ENCODE measurements around the gene GOLPH3. TPM values are rescaled to one million over a fixed set of nuclear protein-coding genes. Genes with fewer than 3 reads are reported as not detected.

The GOLPH3 gene
- total RNA-seq, 1 experiment from 2014 or later = 69.2 TPM

DNA sequence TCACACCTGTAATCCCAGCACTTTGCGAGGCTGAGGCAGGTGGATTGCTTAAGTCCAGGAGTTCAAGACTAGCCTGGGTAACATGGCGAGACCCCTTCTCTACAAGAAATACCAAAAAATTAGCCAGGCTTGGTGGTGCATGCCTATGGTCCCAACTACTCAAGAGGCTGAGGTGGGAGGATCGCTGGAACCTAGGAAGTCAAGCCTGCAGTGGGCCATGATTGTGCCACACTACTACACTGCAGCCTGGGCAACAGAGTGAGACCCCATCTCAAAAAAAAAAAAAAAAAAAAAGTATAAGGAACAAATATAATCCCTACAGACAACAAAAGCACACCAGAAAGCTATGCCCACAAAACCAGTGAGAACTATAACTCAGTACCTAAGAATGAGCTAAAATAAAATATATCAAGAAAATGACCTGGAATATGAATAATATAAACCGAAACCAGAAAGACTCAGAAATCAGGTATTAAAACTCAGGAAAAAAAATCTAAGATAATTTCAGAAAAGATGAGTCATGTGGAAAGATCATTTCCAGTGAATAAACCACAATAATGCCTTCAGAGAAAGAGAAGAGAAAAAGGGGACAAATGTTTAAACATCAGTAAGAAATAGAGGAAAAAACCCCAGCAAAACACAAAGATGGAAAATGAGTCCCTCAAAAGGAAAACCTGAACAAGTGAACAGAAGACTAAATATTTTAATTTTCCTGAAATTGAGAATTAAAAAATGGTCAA, 57.4 kb downstream of the GOLPH3 start:
- H3K27ac ChIP-seq (ENCODE audit: low read depth, low read length) = no peak overlapping the region
- TF ChIP-seq, protein P1, sequence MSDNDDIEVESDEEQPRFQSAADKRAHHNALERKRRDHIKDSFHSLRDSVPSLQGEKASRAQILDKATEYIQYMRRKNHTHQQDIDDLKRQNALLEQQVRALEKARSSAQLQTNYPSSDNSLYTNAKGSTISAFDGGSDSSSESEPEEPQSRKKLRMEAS (IDR thresholded peaks at IDR 0.05) = no peak
- TF ChIP-seq EGR1 (IDR thresholded peaks at IDR 0.05; ENCODE audit: low read depth) (no peak), TCF7L2 (IDR thresholded peaks at IDR 0.05; ENCODE audit: borderline replicate concordance, extremely low read depth, insufficient read depth, insufficient read length) (no peak), ZNF274 (IDR thresholded peaks at IDR 0.05; ENCODE audit: low read depth, low read length) (no peak), EZH2phosphoT487 (IDR thresholded peaks at IDR 0.05; ENCODE audit: borderline replicate concordance) (no peak), YY1 (IDR thresholded peaks at IDR 0.05; ENCODE audit: extremely low read depth, insufficient replicate concordance, low read depth, low read length) (no peak), SP1 (IDR thresholded peaks at IDR 0.05; ENCODE audit: low read depth) (no peak), CBX3 (IDR thresholded peaks at IDR 0.05; ENCODE audit: low read depth) (no peak), POLR2AphosphoS5 (IDR thresholded peaks at IDR 0.05; ENCODE audit: low read depth, low read length) (no peak), SRF (IDR thresholded peaks at IDR 0.05; ENCODE audit: low read depth) (no peak), ZFX (IDR thresholded peaks at IDR 0.05) (no peak)
- TF ChIP-seq, protein P2, sequence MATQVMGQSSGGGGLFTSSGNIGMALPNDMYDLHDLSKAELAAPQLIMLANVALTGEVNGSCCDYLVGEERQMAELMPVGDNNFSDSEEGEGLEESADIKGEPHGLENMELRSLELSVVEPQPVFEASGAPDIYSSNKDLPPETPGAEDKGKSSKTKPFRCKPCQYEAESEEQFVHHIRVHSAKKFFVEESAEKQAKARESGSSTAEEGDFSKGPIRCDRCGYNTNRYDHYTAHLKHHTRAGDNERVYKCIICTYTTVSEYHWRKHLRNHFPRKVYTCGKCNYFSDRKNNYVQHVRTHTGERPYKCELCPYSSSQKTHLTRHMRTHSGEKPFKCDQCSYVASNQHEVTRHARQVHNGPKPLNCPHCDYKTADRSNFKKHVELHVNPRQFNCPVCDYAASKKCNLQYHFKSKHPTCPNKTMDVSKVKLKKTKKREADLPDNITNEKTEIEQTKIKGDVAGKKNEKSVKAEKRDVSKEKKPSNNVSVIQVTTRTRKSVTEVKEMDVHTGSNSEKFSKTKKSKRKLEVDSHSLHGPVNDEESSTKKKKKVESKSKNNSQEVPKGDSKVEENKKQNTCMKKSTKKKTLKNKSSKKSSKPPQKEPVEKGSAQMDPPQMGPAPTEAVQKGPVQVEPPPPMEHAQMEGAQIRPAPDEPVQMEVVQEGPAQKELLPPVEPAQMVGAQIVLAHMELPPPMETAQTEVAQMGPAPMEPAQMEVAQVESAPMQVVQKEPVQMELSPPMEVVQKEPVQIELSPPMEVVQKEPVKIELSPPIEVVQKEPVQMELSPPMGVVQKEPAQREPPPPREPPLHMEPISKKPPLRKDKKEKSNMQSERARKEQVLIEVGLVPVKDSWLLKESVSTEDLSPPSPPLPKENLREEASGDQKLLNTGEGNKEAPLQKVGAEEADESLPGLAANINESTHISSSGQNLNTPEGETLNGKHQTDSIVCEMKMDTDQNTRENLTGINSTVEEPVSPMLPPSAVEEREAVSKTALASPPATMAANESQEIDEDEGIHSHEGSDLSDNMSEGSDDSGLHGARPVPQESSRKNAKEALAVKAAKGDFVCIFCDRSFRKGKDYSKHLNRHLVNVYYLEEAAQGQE (IDR thresholded peaks at IDR 0.05; ENCODE audit: low read depth) = no peak
- no peak overlapping the region for H2AFZ ChIP-seq (ENCODE audit: low read depth, low read length, poor library complexity, severe bottlenecking)
- H3K36me3 ChIP-seq (ENCODE audit: control insufficient read depth in 1 of 2, insufficient read depth in 2 of 2, low read length in 2 of 2) = peaks cover 7 to 10% of the 10 kb centered on the region in 2 experiments; a peak in 3 of 4 replicates
- no TSS peak for BruUV-seq (replicated peaks)
- no peak for DNase-seq (ENCODE audit: low read depth, low spot score)
- CTCF ChIA-PET = no interaction called here
- no peaks in the 10 kb centered on the region for H3K27me3 ChIP-seq (ENCODE audit: insufficient read depth, low read length)
- no peak overlapping the region for H3K4me2 ChIP-seq (ENCODE audit: low read length)
- H3K4me1 ChIP-seq (ENCODE audit: control insufficient read depth in 1 of 2, insufficient read depth in 2 of 2, low read length in 2 of 2) = no peaks in the 10 kb centered on the region
- H3K9me2 ChIP-seq (ENCODE audit: insufficient read depth) = no peaks in the 10 kb centered on the region
- ATAC-seq = no peak
- H3K9ac ChIP-seq (ENCODE audit: low read length) = no peak overlapping the region
- H3K79me2 ChIP-seq (ENCODE audit: insufficient read depth, low read length) = peaks cover 52% of the 10 kb centered on the region
- RAD21 ChIA-PET (ENCODE audit: low non-redundant PET in 1 of 2, low total read pairs in 2 of 2, uncharacterized antibody in 2 of 2, unreplicated experiment in 2 of 2) = no interaction called here
- intact Hi-C loops (cut with micrococcal nuclease) = no loop called here
- H3K9me3 ChIP-seq (ENCODE audit: control insufficient read depth in 1 of 2, insufficient read depth in 1 of 2, low read depth in 1 of 2, low read length in 2 of 2) = no peaks in the 10 kb centered on the region
- no peaks in the 10 kb centered on the region for H4K20me1 ChIP-seq (ENCODE audit: insufficient read depth)
- POLR2A ChIA-PET = no interaction called here
- H3K4me3 ChIP-seq (replicated peaks in 1 of 2; ENCODE audit: low read depth in 1 of 2, low read length in 2 of 2) = no peak overlapping the region

Data from HCT116 (cell line).